Measurements from ENCODE around the gene OSBPL9.

DNA sequence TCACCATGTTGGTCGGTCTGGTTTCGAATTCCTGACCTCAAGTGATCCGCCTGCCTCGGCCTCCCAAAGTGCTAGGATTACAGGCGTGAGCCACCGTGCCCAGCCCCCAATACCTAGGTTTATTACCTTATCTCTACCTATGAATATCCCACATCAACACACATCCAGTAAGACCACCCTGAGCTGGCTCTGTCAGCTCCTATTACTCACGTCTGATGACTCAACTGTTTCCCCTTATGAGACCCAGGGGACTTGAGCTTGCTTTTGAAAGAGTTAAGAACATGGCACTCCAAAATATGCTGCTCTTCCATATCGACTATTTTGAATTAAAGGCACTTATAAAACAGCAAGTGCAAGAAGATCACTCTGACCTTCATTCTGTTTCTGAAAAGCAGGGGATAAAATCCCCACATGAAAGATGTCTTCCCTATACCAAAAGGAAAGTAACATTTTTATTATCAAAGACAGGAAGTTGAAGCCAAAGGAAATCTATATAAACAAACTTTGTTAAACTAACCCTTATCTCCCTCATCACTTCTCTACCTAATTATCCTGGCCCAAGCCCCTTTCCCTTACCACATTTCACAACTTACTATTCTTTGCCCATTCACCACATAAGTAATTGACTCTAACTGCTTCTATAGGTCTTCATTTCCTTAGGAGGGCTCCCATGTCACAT is 41.3 kb upstream of the OSBPL9 start:
- TF ChIP-seq, protein P1, sequence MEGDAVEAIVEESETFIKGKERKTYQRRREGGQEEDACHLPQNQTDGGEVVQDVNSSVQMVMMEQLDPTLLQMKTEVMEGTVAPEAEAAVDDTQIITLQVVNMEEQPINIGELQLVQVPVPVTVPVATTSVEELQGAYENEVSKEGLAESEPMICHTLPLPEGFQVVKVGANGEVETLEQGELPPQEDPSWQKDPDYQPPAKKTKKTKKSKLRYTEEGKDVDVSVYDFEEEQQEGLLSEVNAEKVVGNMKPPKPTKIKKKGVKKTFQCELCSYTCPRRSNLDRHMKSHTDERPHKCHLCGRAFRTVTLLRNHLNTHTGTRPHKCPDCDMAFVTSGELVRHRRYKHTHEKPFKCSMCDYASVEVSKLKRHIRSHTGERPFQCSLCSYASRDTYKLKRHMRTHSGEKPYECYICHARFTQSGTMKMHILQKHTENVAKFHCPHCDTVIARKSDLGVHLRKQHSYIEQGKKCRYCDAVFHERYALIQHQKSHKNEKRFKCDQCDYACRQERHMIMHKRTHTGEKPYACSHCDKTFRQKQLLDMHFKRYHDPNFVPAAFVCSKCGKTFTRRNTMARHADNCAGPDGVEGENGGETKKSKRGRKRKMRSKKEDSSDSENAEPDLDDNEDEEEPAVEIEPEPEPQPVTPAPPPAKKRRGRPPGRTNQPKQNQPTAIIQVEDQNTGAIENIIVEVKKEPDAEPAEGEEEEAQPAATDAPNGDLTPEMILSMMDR (IDR thresholded peaks at IDR 0.05; ENCODE audit: low read length), result no peak
- TF ChIP-seq EZH2 (IDR thresholded peaks at IDR 0.05; ENCODE audit: borderline replicate concordance, low read length), result no peak

All from OCI-LY1 (cell line).